Measurements from ENCODE around the gene TTC5. TPM values are rescaled to one million over a fixed set of nuclear protein-coding genes. Genes with fewer than 3 reads are reported as not detected.

The TTC5 gene
- polyA plus RNA-seq, 3 donors = 6.2 to 18.4 (median 17.3) TPM

DNA sequence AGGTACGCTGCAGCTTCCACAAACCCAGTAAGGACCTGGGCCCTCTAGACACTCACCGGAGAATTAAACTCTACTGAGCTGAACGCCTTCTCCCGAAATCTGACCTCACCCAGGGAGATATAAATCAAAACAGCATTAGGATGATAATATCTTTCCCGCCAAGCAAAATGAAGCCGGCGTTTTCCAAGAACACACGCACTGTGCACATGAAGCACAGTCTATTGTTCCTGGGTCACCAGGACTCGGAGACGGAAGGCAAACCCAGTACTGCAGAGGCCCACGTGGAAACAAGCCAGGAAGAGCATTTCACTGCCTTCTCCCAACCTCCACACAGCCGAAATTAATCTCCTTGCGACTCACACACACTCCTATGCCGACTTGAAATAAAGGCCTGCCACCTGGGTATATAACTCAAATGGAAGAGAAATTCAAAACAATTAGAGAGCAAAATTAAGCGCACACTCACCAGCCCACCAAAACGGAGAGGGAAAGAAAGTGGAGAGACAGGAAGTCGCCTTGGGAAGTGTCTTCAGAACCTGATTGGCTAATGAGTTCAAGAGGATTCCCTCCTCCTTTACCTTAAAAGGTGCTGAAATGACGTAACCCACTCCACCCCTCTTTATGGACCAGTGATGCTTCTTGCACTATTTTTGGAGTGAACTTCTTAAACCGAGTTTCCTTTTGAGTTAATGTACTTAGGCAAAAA is 27.2 kb upstream of the TTC5 start, which contains the start of gene CCNB1IP1:
TSS of gene CCNB1IP1 (minus strand) at position 492 of the 706 bp plus-strand sequence. CDS start 16,756 bp downstream, outside the sequence.
- Histone ChIP-seq H3K4me2 (replicated peaks; ENCODE audit: extremely low read depth, low read length, poor library complexity, severe bottlenecking) (peak within 1 kb of the TSS; percentile 79), H3K79me2 (ENCODE audit: insufficient read depth, low read length) (peaks cover 38% of the 10 kb centered on the region), H3K27me3 (ENCODE audit: control insufficient read depth in 2 of 2, insufficient read depth in 2 of 2, low read length in 2 of 2) (no peaks in the 10 kb centered on the region), H3K36me3 (replicated peaks in 1 of 2; ENCODE audit: control insufficient read depth in 1 of 2, insufficient read depth in 2 of 2, low read length in 2 of 2) (peaks cover 0 to 8% of the 10 kb centered on the region in 2 donors), H3K9ac (ENCODE audit: insufficient read depth, low read length, poor library complexity, severe bottlenecking) (peak within 1 kb of the TSS; percentile 45), H3K27ac (ENCODE audit: low read depth in 1 of 2, low read length in 2 of 2) (peak within 1 kb of the TSS; percentile 22 to 65), H3K4me1 (ENCODE audit: control insufficient read depth in 1 of 2, insufficient read depth in 2 of 2, low read length in 2 of 2) (peaks cover 13 to 17% of the 10 kb centered on the region in 2 donors), H2AFZ (ENCODE audit: insufficient read depth, low read depth, low read length, poor library complexity, severe bottlenecking) (peak within 1 kb of the TSS; percentile 86), H3K4me3 (replicated peaks in 1 of 3; ENCODE audit: low read depth in 2 of 3, low read length in 3 of 3) (peak within 1 kb of the TSS; percentile 43 to 82 (median 79)), H3K9me3 (replicated peaks in 1 of 2; ENCODE audit: control insufficient read depth in 1 of 2, insufficient read depth in 1 of 2, low read length in 2 of 2) (no peaks in the 10 kb centered on the region), H4K20me1 (ENCODE audit: insufficient read depth, low read length) (no peaks in the 10 kb centered on the region)
- Mint-ChIP-seq H3K4me3 (peak within 1 kb of the TSS; percentile 92 to 97), H3K36me3 (no peaks in the 10 kb centered on the region), H3K27ac (peak within 1 kb of the TSS; percentile 3 to 91 (median 71)), H3K4me1 (peaks cover 24% of the 10 kb centered on the region), H3K9me3 (peaks cover 0 to 2% (median 0%) of the 10 kb centered on the region in 7 donors), H3K27me3 (ENCODE audit: low read depth in 3 of 3) (peaks cover 0 to 2% (median 1%) of the 10 kb centered on the region in 3 donors)
- intact Hi-C loops (cut with micrococcal nuclease) = no loop called here
- DNase-seq = peak; percentile 5 to 47 (median 28)
- WGBS (ENCODE audit: insufficient coverage) = 2% methylated on average over 10 of the region's 19 CpGs
- TF ChIP-seq, protein P1, sequence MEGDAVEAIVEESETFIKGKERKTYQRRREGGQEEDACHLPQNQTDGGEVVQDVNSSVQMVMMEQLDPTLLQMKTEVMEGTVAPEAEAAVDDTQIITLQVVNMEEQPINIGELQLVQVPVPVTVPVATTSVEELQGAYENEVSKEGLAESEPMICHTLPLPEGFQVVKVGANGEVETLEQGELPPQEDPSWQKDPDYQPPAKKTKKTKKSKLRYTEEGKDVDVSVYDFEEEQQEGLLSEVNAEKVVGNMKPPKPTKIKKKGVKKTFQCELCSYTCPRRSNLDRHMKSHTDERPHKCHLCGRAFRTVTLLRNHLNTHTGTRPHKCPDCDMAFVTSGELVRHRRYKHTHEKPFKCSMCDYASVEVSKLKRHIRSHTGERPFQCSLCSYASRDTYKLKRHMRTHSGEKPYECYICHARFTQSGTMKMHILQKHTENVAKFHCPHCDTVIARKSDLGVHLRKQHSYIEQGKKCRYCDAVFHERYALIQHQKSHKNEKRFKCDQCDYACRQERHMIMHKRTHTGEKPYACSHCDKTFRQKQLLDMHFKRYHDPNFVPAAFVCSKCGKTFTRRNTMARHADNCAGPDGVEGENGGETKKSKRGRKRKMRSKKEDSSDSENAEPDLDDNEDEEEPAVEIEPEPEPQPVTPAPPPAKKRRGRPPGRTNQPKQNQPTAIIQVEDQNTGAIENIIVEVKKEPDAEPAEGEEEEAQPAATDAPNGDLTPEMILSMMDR (IDR thresholded peaks at IDR 0.05) = no peak

DNA sequence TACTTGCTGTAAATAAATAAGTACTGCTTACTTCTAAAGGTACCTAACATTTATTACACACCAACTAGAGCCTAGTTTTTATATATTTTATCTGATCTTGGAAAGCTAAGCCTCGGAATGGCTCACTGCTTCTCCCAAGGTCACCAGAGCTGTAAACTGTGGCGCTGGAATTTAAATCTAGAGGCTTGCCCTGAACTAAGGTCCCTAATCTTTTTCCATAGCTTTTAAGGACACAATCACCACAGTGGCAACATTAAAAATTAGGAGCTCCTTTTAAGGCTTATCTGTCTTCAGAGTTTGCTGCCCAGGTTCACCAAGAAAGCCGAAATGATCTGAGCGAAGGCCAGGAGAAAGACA is 26.7 kb upstream of the TTC5 start:
- H3K4me2 ChIP-seq (replicated peaks; ENCODE audit: extremely low read depth, low read length, poor library complexity, severe bottlenecking) = peak overlapping the region; percentile 79
- Mint-ChIP-seq H3K9me3 (peaks cover 0 to 2% (median 0%) of the 10 kb centered on the region in 7 donors), H3K4me3 (peak overlapping the region; percentile 92 to 97), H3K27me3 (ENCODE audit: low read depth in 3 of 3) (peaks cover 0 to 2% (median 1%) of the 10 kb centered on the region in 3 donors), H3K4me1 (peaks cover 27% of the 10 kb centered on the region), H3K27ac (peak overlapping the region in 4 of 7 donors; percentile 3 to 91 (median 52)), H3K36me3 (no peaks in the 10 kb centered on the region)
- DNase-seq = no peak
- H3K27me3 ChIP-seq (ENCODE audit: control insufficient read depth in 2 of 2, insufficient read depth in 2 of 2, low read length in 2 of 2) = no peaks in the 10 kb centered on the region
- no peaks in the 10 kb centered on the region for H4K20me1 ChIP-seq (ENCODE audit: insufficient read depth, low read length)
- H3K4me3 ChIP-seq (replicated peaks in 1 of 3; ENCODE audit: low read depth in 2 of 3, low read length in 3 of 3) = peak overlapping the region; percentile 43 to 82 (median 79)
- H3K4me1 ChIP-seq (ENCODE audit: control insufficient read depth in 1 of 2, insufficient read depth in 2 of 2, low read length in 2 of 2) = peaks cover 13 to 17% of the 10 kb centered on the region in 2 donors
- intact Hi-C loops (cut with micrococcal nuclease) = no loop called here
- 15% methylated on average over 4 of the region's 4 CpGs for WGBS (ENCODE audit: insufficient coverage)
- TF ChIP-seq, protein P1 (IDR thresholded peaks at IDR 0.05) = no peak
- peaks cover 0 to 8% of the 10 kb centered on the region in 2 donors for H3K36me3 ChIP-seq (replicated peaks in 1 of 2; ENCODE audit: control insufficient read depth in 1 of 2, insufficient read depth in 2 of 2, low read length in 2 of 2)
- peak overlapping the region in 1 of 2 donors; percentile 22 for H3K27ac ChIP-seq (ENCODE audit: low read depth in 1 of 2, low read length in 2 of 2)
- peak overlapping the region; percentile 45 for H3K9ac ChIP-seq (ENCODE audit: insufficient read depth, low read length, poor library complexity, severe bottlenecking)
- peaks cover 38% of the 10 kb centered on the region for H3K79me2 ChIP-seq (ENCODE audit: insufficient read depth, low read length)
- H3K9me3 ChIP-seq (replicated peaks in 1 of 2; ENCODE audit: control insufficient read depth in 1 of 2, insufficient read depth in 1 of 2, low read length in 2 of 2) = no peaks in the 10 kb centered on the region
- H2AFZ ChIP-seq (ENCODE audit: insufficient read depth, low read depth, low read length, poor library complexity, severe bottlenecking) = peak overlapping the region; percentile 86
